Parathyroid adenoma (tissue), 2 donors: ENCODE measurements around the gene PTX4.

Source experiments
- H2AFZ ChIP-seq: fragments of 300-600 bp; sonication (generic); one replicate; pipeline ENCODE4 v1.7.0; 2017; ENCODE audit warnings: antibody characterized with exemption, mild to moderate bottlenecking
- H3K27ac ChIP-seq: fragments of 300-600 bp; sonication (generic); one replicate; pipeline ENCODE4 v1.7.0; 2017
- H3K27me3 ChIP-seq: fragments of 300-600 bp; sonication (generic); one replicate; pipeline ENCODE4 v1.7.0; 2017; ENCODE audit warnings: low read length; ENCODE audit not compliant: control insufficient read depth, insufficient read depth
- H3K36me3 ChIP-seq: fragments of 300-600 bp; sonication (generic); one replicate; pipeline ENCODE4 v1.7.0; 2017; ENCODE audit warnings: low read length; ENCODE audit not compliant: control insufficient read depth, insufficient read depth
- H3K4me1 ChIP-seq: fragments of 300-600 bp; sonication (generic); one replicate; pipeline ENCODE4 v1.7.0; 2017; ENCODE audit warnings: control low read depth
- H3K4me2 ChIP-seq: fragments of 300-600 bp; sonication (generic); one replicate; pipeline ENCODE4 v1.7.0; 2017; ENCODE audit warnings: low read length
- H3K4me3 ChIP-seq: fragments of 300-600 bp; sonication (generic); one replicate; pipeline ENCODE4 v1.7.0; 2017; ENCODE audit warnings: low read depth, low read length
- H3K79me2 ChIP-seq: fragments of 300-600 bp; sonication (generic); one replicate; pipeline ENCODE4 v1.7.0; 2017; ENCODE audit warnings: control low read depth
- H3K9ac ChIP-seq: fragments of 300-600 bp; sonication (generic); one replicate; pipeline ENCODE4 v1.7.0; 2017; ENCODE audit warnings: mild to moderate bottlenecking
- H3K9me3 ChIP-seq: fragments of 300-600 bp; sonication (generic); one replicate; pipeline ENCODE4 v1.7.0; 2017; ENCODE audit warnings: low read length; ENCODE audit not compliant: control insufficient read depth
- TF ChIP-seq, protein P1 (sequence below): fragments of 300-600 bp; sonication (generic); IDR thresholded peaks from one replicate; pipeline ENCODE4 v1.7.0; 2017; ENCODE audit warnings: antibody characterized with exemption, mild to moderate bottlenecking
- donor health status: primary hyperparathyroidism.

The PTX4 gene

GRCh38 chr16:1438229-1439057 is 50.3 kb downstream of the PTX4 start:
- Histone ChIP-seq H2AFZ (no peak overlapping the region), H3K9me3 (no peaks in the 10 kb centered on the region), H3K36me3 (no peaks in the 10 kb centered on the region)

DNA sequence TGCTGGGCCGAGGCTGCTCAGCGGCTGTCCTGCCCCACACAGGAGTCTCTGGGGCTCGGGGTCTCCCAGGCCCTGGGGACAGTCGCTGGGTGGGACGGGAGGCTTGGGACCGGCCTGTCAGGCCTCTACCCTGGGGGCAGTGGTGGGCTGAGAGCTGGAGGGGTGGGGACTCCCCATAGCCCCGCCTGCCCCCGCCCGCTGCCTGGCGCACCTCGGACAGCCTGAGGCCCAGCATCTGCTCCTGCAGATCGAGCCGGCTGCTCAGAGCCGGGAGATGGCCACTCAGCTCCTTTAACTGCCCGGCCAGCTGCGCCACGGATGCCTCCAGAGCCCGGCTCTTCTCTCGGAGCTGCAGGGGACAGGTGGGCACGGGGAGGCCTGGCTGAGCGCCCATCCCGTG is 51.1 kb downstream of the PTX4 start:
- Histone ChIP-seq H3K79me2 (no peaks in the 10 kb centered on the region), H3K36me3 (no peaks in the 10 kb centered on the region), H3K4me3 (no peak overlapping the region), H3K4me1 (no peaks in the 10 kb centered on the region), H3K4me2 (no peak overlapping the region), H3K27ac (no peak overlapping the region), H3K9ac (no peak overlapping the region), H3K9me3 (no peaks in the 10 kb centered on the region), H2AFZ (no peak overlapping the region), H3K27me3 (no peaks in the 10 kb centered on the region)
- TF ChIP-seq, protein P1, sequence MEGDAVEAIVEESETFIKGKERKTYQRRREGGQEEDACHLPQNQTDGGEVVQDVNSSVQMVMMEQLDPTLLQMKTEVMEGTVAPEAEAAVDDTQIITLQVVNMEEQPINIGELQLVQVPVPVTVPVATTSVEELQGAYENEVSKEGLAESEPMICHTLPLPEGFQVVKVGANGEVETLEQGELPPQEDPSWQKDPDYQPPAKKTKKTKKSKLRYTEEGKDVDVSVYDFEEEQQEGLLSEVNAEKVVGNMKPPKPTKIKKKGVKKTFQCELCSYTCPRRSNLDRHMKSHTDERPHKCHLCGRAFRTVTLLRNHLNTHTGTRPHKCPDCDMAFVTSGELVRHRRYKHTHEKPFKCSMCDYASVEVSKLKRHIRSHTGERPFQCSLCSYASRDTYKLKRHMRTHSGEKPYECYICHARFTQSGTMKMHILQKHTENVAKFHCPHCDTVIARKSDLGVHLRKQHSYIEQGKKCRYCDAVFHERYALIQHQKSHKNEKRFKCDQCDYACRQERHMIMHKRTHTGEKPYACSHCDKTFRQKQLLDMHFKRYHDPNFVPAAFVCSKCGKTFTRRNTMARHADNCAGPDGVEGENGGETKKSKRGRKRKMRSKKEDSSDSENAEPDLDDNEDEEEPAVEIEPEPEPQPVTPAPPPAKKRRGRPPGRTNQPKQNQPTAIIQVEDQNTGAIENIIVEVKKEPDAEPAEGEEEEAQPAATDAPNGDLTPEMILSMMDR = no peak

More at GRCh38 chr16:1438229-1439057, 50.3 kb downstream of the PTX4 start:
- Histone ChIP-seq H3K27ac (no peak overlapping the region), H3K4me3 (no peak overlapping the region), H3K27me3 (no peaks in the 10 kb centered on the region), H3K9ac (no peak overlapping the region), H3K4me1 (no peaks in the 10 kb centered on the region), H3K4me2 (no peak overlapping the region), H3K79me2 (no peaks in the 10 kb centered on the region)
- TF ChIP-seq, protein P1 = no peak

DNA sequence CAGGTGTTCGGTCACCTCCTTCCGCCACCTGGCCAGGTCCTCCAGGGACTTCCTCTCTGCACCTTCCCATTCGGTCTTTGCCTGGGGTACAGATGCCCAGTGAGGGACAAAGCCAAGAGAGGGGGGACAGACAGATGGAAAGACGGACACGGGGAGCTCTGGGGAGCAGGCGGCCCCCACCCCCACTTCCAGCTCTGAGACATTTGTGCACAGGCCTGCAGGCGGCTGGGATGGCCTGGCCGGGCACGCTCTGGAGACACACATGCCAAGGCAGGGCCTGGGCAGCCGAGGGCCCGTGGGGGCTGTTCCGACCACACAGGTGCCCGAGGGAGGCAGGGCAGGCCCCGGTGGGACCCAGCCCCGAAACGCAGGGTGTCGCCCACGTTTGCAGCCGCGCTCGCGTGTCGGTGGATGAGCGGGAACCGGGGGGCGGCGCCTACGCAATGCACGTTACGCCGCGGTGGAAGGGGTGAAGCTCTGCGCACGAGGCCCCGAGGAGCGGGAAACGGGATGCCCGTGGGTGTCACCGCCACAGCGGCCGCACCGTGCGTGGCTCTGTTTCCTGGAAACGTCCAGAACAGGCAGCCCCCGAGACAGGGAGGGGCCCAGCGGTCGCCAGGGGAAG is 51.9 kb downstream of the PTX4 start:
- H3K27me3 ChIP-seq = no peaks in the 10 kb centered on the region
- H3K9me3 ChIP-seq = no peaks in the 10 kb centered on the region
- no peak overlapping the region for H2AFZ ChIP-seq
- no peaks in the 10 kb centered on the region for H3K79me2 ChIP-seq
- H3K4me2 ChIP-seq = no peak overlapping the region
- H3K27ac ChIP-seq = no peak overlapping the region
- no peaks in the 10 kb centered on the region for H3K36me3 ChIP-seq
- no peak overlapping the region for H3K4me3 ChIP-seq
- H3K4me1 ChIP-seq = no peaks in the 10 kb centered on the region
- TF ChIP-seq, protein P1 = no peak
- no peak overlapping the region for H3K9ac ChIP-seq

GRCh38 chr16:1435921-1436697 is 52.6 kb downstream of the PTX4 start:
- no peak overlapping the region for H3K27ac ChIP-seq
- H3K4me1 ChIP-seq = no peaks in the 10 kb centered on the region
- no peak overlapping the region for H2AFZ ChIP-seq
- TF ChIP-seq, protein P1 = no peak
- H3K4me2 ChIP-seq = no peak overlapping the region
- H3K79me2 ChIP-seq = no peaks in the 10 kb centered on the region
- no peak overlapping the region for H3K9ac ChIP-seq
- no peaks in the 10 kb centered on the region for H3K27me3 ChIP-seq
- no peaks in the 10 kb centered on the region for H3K36me3 ChIP-seq
- H3K9me3 ChIP-seq = no peaks in the 10 kb centered on the region
- H3K4me3 ChIP-seq = no peak overlapping the region
